Adrenal gland (tissue), 12 donors: ENCODE results near the gene GATD1. TPM values are rescaled to one million over a fixed set of nuclear protein-coding genes. Genes with fewer than 3 reads are reported as not detected.

Source experiments
- DNase-seq, 7 donors: peaks; one replicate each; pipeline ENCODE4 v3.0.0-alpha.2; 2019 to 2020
- H3K27ac ChIP-seq, 5 donors: fragments of 200-600 bp; sonication (generic) in 4 of 5; 1 replicate in 3 of 5; 2 replicates in 2 of 5; pipeline versions ENCODE4 v1.5.1 to v1.8.0; 2016 to 2020; ENCODE audit warnings: mild to moderate bottlenecking in 1 of 5
- H3K27me3 ChIP-seq: fragments of 200-600 bp; 2 replicates; pipeline ENCODE4 v1.8.0; 2021
- H3K36me3 ChIP-seq, 2 donors: fragments of 200-600 bp; replicated peaks in 1 of 2; 1 replicate in 1 of 2; 2 replicates in 1 of 2; pipeline versions ENCODE4 v1.5.1 to v1.8.0; 2018 to 2022
- H3K4me1 ChIP-seq, 2 donors: fragments of 200-600 bp; replicated peaks in 1 of 2; 1 replicate in 1 of 2; 2 replicates in 1 of 2; pipeline versions ENCODE4 v1.5.1 to v1.8.0; 2018 to 2021
- H3K4me3 ChIP-seq, 4 donors: fragments of 200-600 bp; sonication (generic) in 3 of 4; one replicate each; pipeline ENCODE4 v1.5.1; 2016 to 2018
- H3K9me3 ChIP-seq, 3 donors: fragments of 200-600 bp; sonication (generic) in 1 of 3; replicated peaks in 1 of 3; 1 replicate in 2 of 3; 2 replicates in 1 of 3; pipeline versions ENCODE4 v1.5.1 to v1.8.0; 2016 to 2021
- POLR2A ChIP-seq, 2 donors: fragments of 450-650 bp; IDR thresholded peaks; one replicate each; pipeline ENCODE4 v1.6.1; 2017; ENCODE audit warnings: antibody characterized with exemption in 2 of 2, mild to moderate bottlenecking in 2 of 2, moderate library complexity in 1 of 2
- WGBS, 4 donors: extraction: QIAGEN DNeasy Blood & Tissue Kit in 2 of 4; methylation state at CpG; one replicate each; pipeline versions ENCODE4 v1.1.5 to v1.1.7; 2013 to 2017; 5-methylcytosine and 5-hydroxymethylcytosine counted together
- intact Hi-C, 2 donors: fragments of 100-400 bp; cut with DNase I; formaldehyde crosslinking; loops; one replicate each; pipeline versions ENCODE4 v1.14.1 to v1.15.0; 2022 to 2023
- polyA plus RNA-seq, 3 donors: library from polyadenylated mRNA; stranded (reverse); fragments of 200-250 nt in 2 of 3; fragments of 350-450 nt in 1 of 3; fragmentation: Illumina TruSeq in 1 of 3; extraction: RNeasy Lipid Tissue Mini Kit (QIAGEN cat#74804) in 1 of 3; gene quantifications; one replicate each; pipeline ENCODE4 v1.2.3, GENCODE V29; 2013 to 2014
- total RNA-seq, 9 donors: library from RNA; depleted of rRNA in 4 of 9; stranded (reverse); fragments of >200 nt in 4 of 9; fragments of 120-200 nt in 1 of 9; fragmentation: NEBNext Ultra II Directional in 1 of 9; extraction: Animal tissue kit (Norgen Biotek cat#: 25700) in 1 of 9; gene quantifications; one replicate each; pipeline versions ENCODE4 v1.1.0 to v1.2.4, GENCODE V29; 2013 to 2023
- TF ChIP-seq, protein P1 (sequence below), 6 experiments: fragments of 450-650 bp in 4 of 6; fragments of 200-600 bp in 2 of 6; sonication (generic) in 1 of 6; IDR thresholded peaks; 1 replicate in 5 of 6; 2 replicates in 1 of 6; pipeline versions ENCODE4 v1.5.1 to v1.8.0; 2016 to 2021; ENCODE audit warnings: antibody characterized with exemption in 6 of 6, mild to moderate bottlenecking in 2 of 6, moderate library complexity in 1 of 6
- donor health status: healthy with polysubstance abuse.
- donor health status: Bipolar disorder and iron deficiency.
- donor health status: DM: yes; HTN: yes; CAD: no.
- donor health status: DM: no; HTN: no; CAD: no.
- donor health status: DM: no; HTN: no; CAD: no.
- donor health status: DM: yes; HTN: yes; CAD: no.

Gene GATD1
- total and polyA plus RNA-seq, 12 donors: 20.3 to 176 (median 80.5) TPM

DNA sequence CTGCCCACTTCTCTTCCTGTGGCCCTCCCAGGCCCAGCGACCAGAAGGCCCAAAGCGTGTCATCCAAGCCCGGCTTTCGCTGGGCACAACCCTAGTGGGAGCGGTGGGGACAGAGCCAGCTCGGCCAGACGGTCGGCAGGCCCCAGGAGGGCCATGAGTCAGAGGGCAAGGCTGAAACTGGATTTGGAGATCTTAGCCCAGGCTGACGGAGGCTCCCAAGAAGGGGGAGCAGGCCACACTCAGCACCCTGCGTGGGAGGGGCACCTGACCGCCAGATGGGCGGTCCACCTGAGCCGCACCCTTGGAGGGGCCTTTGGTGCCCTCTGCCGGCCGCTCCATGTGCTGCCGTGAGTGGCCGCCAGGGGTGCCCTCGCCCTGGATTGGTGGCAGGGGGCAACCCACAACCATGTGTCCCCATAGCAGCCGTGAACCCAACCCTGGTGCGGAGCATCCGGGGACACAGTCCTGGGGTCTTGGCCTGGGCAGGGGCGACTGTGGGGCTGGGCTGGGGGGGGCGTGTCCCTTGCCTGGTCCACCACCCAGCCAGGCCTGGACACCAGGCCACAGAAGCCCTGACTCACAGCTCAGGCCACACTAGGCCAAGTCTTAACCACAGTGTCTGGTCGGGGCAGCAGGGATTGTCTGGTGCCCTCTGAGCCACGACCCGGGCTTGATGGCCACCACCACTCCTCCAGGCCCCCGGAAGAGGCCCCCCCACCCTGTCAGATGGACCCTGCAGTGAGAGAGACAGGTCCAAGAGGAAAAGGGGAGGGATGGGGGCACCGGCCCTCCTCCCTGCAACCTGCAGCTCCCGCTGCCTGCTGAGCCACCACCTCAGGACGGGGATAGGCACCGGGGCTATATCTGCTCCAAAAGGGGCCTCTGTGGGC, 49.2 kb downstream of the GATD1 start:
- no peak overlapping the region for H3K4me3 ChIP-seq
- WGBS, 4 donors: 2 to 84% (median 30%) methylated on average over 4 to 31 of the region's 31 CpGs
- intact Hi-C loops: loop anchor here in 1 of 2 donors (10.0 kb wide), 1 partner anchor 173 kb away; no protein-coding TSS in a partner anchor
- H3K27me3 ChIP-seq: peaks cover 9% of the 10 kb centered on the region
- no peaks in the 10 kb centered on the region for H3K9me3 ChIP-seq
- no peaks in the 10 kb centered on the region for H3K36me3 ChIP-seq
- TF ChIP-seq, protein P1, sequence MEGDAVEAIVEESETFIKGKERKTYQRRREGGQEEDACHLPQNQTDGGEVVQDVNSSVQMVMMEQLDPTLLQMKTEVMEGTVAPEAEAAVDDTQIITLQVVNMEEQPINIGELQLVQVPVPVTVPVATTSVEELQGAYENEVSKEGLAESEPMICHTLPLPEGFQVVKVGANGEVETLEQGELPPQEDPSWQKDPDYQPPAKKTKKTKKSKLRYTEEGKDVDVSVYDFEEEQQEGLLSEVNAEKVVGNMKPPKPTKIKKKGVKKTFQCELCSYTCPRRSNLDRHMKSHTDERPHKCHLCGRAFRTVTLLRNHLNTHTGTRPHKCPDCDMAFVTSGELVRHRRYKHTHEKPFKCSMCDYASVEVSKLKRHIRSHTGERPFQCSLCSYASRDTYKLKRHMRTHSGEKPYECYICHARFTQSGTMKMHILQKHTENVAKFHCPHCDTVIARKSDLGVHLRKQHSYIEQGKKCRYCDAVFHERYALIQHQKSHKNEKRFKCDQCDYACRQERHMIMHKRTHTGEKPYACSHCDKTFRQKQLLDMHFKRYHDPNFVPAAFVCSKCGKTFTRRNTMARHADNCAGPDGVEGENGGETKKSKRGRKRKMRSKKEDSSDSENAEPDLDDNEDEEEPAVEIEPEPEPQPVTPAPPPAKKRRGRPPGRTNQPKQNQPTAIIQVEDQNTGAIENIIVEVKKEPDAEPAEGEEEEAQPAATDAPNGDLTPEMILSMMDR (IDR thresholded peaks at IDR 0.05): peak; percentile 93 to 99 (median 97)
- no peak for TF ChIP-seq POLR2A (IDR thresholded peaks at IDR 0.05)
- peak overlapping the region in 4 of 5 donors; percentile 33 to 85 (median 72) for H3K27ac ChIP-seq
- DNase-seq: peak; percentile 85 to 96 (median 92)
- peaks cover 11 to 26% of the 10 kb centered on the region in 2 donors for H3K4me1 ChIP-seq

DNA sequence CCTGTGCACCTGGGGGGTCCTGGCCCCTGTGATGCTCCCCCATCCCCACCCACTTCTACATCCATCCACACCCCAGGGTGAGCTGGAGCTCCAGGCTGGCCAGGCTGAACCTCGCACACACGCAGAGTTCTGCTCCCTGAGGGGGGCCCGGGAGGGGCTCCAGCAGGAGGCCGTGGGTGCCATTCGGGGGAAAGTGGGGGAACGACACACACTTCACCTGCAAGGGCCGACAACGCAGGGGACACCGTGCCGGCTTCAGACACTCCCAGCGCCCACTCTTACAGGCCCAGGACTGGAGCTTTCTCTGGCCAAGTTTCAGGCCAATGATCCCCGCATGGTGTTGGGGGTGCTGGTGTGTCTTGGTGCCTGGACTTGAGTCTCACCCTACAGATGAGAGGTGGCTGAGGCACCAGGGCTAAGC, 50.0 kb downstream of the GATD1 start:
- H3K4me1 ChIP-seq: peaks cover 11 to 26% of the 10 kb centered on the region in 2 donors
- no peak for TF ChIP-seq POLR2A (IDR thresholded peaks at IDR 0.05)
- TF ChIP-seq, protein P1 (IDR thresholded peaks at IDR 0.05): no peak
- no peaks in the 10 kb centered on the region for H3K9me3 ChIP-seq
- no peaks in the 10 kb centered on the region for H3K36me3 ChIP-seq
- H3K27me3 ChIP-seq: peaks cover 11% of the 10 kb centered on the region
- H3K27ac ChIP-seq: peak overlapping the region in 4 of 5 donors; percentile 33 to 85 (median 72)
- DNase-seq: no peak
- WGBS, 4 donors: 87 to 92% (median 88%) methylated on average over 5 to 12 of the region's 12 CpGs
- H3K4me3 ChIP-seq: no peak overlapping the region
- intact Hi-C loops: loop anchor here in 1 of 2 donors (10.0 kb wide), 1 partner anchor 172 kb away; no protein-coding TSS in a partner anchor

GRCh38 chr11:726278-727220, 50.7 kb downstream of the GATD1 start:
- peaks cover 11 to 26% of the 10 kb centered on the region in 2 donors for H3K4me1 ChIP-seq
- TF ChIP-seq, protein P1 (IDR thresholded peaks at IDR 0.05): no peak
- peaks cover 18% of the 10 kb centered on the region for H3K27me3 ChIP-seq

More at GRCh38 chr11:726278-727220, 50.7 kb downstream of the GATD1 start:
- WGBS, 4 donors: 7 to 41% (median 21%) methylated on average over 9 to 61 of the region's 61 CpGs
- Histone ChIP-seq H3K4me3 (peak overlapping the region in 1 of 4 donors; percentile 1), H3K27ac (peak overlapping the region in 4 of 5 donors; percentile 43 to 85 (median 72)), H3K9me3 (no peaks in the 10 kb centered on the region), H3K36me3 (no peaks in the 10 kb centered on the region)
- intact Hi-C loops: loop anchor here in 1 of 2 donors (10.0 kb wide), 1 partner anchor 172 kb away; no protein-coding TSS in a partner anchor
- peak in 6 of 7 donors; percentile 62 to 76 (median 75) for DNase-seq
